Effector memory CD4-positive, alpha-beta T cell (primary cell): ENCODE results near the gene NEUROG1.
"Not testable (repeated sequence)": the region's sequence is repeated elsewhere in the genome, so short reads cannot be mapped to it uniquely, and the experiment has no call there.

Source experiments
- DNase-seq, 3 donors: peaks; one replicate each; pipeline ENCODE4 v3.0.0-alpha.2; 2020
- H3K27ac ChIP-seq: 2 replicates; pipeline ENCODE4 v1.7.0; 2013; ENCODE audit warnings: mild to moderate bottlenecking, low read length, moderate library complexity; ENCODE audit not compliant: insufficient read depth, poor library complexity, severe bottlenecking
- H3K27me3 ChIP-seq: replicated peaks from 2 replicates; pipeline ENCODE4 v1.7.0; 2013; ENCODE audit warnings: mild to moderate bottlenecking, low read length; ENCODE audit not compliant: insufficient read depth, control insufficient read depth, poor library complexity, severe bottlenecking
- H3K36me3 ChIP-seq: 2 replicates; pipeline ENCODE4 v1.7.0; 2013; ENCODE audit warnings: mild to moderate bottlenecking, low read length, moderate library complexity; ENCODE audit not compliant: control insufficient read depth, insufficient read depth
- H3K4me1 ChIP-seq: 2 replicates; pipeline ENCODE4 v1.7.0; 2013; ENCODE audit warnings: low read length, mild to moderate bottlenecking; ENCODE audit not compliant: control insufficient read depth, insufficient read depth, poor library complexity, severe bottlenecking
- H3K4me3 ChIP-seq: 2 replicates; pipeline ENCODE4 v1.7.0; 2013; ENCODE audit warnings: low read length, low read depth, mild to moderate bottlenecking; ENCODE audit not compliant: insufficient read depth, poor library complexity, severe bottlenecking
- H3K9me3 ChIP-seq: 2 replicates; pipeline ENCODE4 v1.7.0; 2013; ENCODE audit warnings: mild to moderate bottlenecking, low read length, moderate library complexity; ENCODE audit not compliant: control insufficient read depth

NEUROG1 gene

GRCh38 chr5:135501965-135502364, 33.8 kb downstream of the NEUROG1 start:
- Histone ChIP-seq H3K27ac (no peak overlapping the region), H3K4me3 (no peak overlapping the region), H3K4me1 (no peaks in the 10 kb centered on the region), H3K27me3 (no peaks in the 10 kb centered on the region), H3K36me3 (no peaks in the 10 kb centered on the region), H3K9me3 (no peaks in the 10 kb centered on the region)
- DNase-seq = no peak

GRCh38 chr5:135498637-135498995, 37.1 kb downstream of the NEUROG1 start:
- Histone ChIP-seq H3K4me1 (no peaks in the 10 kb centered on the region), H3K4me3 (no peak overlapping the region), H3K36me3 (no peaks in the 10 kb centered on the region), H3K27me3 (peaks cover 3% of the 10 kb centered on the region), H3K27ac (no peak overlapping the region), H3K9me3 (no peaks in the 10 kb centered on the region)
- no peak for DNase-seq

GRCh38 chr5:135497971-135498636, 37.7 kb downstream of the NEUROG1 start:
- no peaks in the 10 kb centered on the region for H3K4me1 ChIP-seq
- no peaks in the 10 kb centered on the region for H3K9me3 ChIP-seq
- DNase-seq = no peak
- H3K4me3 ChIP-seq = no peak overlapping the region
- H3K27ac ChIP-seq = no peak overlapping the region
- no peaks in the 10 kb centered on the region for H3K36me3 ChIP-seq
- peaks cover 3% of the 10 kb centered on the region for H3K27me3 ChIP-seq

DNA sequence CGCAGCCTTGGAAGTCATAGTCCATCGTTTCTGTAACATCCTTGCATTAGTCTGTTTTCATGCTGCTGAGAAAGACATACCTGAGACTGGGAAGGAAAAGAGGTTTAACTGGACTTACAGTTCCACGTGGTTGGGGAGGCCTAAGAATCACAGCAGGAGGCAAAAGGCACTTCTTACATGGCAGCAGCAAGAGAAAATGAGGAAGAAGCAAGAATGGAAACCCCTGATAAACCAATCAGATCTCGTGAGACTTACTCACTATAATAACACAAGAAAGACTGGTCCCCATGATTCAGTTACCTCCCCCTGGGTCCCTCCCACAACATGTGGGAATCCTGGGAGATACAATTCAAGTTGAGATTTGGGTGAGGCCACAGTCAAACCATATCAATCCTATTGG, 40.2 kb downstream of the NEUROG1 start:
- not testable (repeated sequence) for H3K9me3 ChIP-seq, H3K4me3 ChIP-seq, H3K4me1 ChIP-seq, DNase-seq, H3K36me3 ChIP-seq, H3K27ac ChIP-seq
- H3K27me3 ChIP-seq = peaks cover 14% of the 10 kb centered on the region

GRCh38 chr5:135494196-135494595, 41.6 kb downstream of the NEUROG1 start:
- Histone ChIP-seq H3K27me3 (peaks cover 25% of the 10 kb centered on the region), H3K4me1 (no peaks in the 10 kb centered on the region), H3K9me3 (no peaks in the 10 kb centered on the region), H3K27ac (no peak overlapping the region), H3K4me3 (no peak overlapping the region), H3K36me3 (no peaks in the 10 kb centered on the region)
- DNase-seq = no peak

DNA sequence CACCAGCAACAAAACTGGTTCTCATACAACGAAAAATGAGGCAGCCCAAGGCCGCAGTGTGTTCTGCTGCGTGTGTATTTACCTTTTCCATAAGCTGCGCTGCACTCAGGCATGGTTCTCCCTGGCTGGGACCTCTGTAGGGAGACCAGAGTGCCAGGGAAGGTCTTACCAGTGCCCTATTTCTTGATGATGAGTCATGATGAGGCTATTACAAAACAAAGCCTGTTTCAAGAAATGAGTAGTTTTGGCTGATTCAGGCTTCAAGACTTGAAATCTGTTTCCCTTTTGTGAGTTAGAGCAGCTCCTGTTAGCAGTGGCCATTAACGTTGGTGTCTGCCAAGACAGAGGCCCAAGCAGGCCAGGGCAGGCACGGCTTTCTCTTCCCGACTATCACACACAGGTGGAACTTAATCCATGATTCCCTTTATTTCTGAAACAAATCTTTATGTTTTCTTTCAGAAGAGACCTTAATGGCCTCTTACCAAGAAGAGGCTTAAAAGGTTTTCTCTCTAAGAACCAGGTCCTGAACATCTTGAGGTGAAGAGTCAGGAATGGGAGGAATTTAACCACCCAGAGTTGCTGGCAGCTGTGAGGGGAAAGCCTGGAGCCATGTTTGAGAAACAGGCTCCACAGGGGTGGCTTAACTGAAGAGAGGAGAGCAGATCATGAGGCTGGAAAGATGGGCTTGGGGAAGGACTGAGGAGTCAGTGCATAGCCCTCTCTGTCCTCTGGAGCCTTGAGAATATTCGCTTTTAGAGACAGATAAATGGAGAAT, 42.2 kb downstream of the NEUROG1 start:
- Histone ChIP-seq H3K9me3 (no peaks in the 10 kb centered on the region), H3K4me1 (no peaks in the 10 kb centered on the region), H3K36me3 (no peaks in the 10 kb centered on the region), H3K4me3 (no peak overlapping the region), H3K27me3 (peaks cover 25% of the 10 kb centered on the region), H3K27ac (no peak overlapping the region)
- no peak for DNase-seq

DNA sequence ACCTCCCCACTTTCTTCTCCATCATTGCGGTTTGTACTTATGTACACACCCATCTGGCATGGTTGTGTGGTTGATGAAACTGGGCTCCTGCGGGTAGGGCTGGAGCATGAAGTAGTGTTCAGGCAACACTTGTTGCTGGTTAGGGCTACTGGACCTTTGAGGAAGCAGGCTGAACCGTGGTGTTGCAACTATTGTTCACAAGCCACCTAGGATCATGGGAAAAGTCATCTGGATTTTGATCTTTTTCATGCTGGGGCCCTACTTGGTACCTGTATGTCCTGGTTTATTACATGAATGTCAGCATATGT, 43.5 kb downstream of the NEUROG1 start:
- Histone ChIP-seq H3K9me3 (no peaks in the 10 kb centered on the region), H3K4me1 (no peaks in the 10 kb centered on the region), H3K4me3 (no peak overlapping the region), H3K36me3 (no peaks in the 10 kb centered on the region), H3K27me3 (peaks cover 35% of the 10 kb centered on the region), H3K27ac (no peak overlapping the region)
- DNase-seq = no peak

GRCh38 chr5:135491552-135492318, 44.0 kb downstream of the NEUROG1 start:
- Histone ChIP-seq H3K4me3 (no peak overlapping the region), H3K36me3 (no peaks in the 10 kb centered on the region), H3K9me3 (no peaks in the 10 kb centered on the region), H3K4me1 (no peaks in the 10 kb centered on the region), H3K27me3 (peaks cover 36% of the 10 kb centered on the region), H3K27ac (no peak overlapping the region)
- DNase-seq = no peak

DNA sequence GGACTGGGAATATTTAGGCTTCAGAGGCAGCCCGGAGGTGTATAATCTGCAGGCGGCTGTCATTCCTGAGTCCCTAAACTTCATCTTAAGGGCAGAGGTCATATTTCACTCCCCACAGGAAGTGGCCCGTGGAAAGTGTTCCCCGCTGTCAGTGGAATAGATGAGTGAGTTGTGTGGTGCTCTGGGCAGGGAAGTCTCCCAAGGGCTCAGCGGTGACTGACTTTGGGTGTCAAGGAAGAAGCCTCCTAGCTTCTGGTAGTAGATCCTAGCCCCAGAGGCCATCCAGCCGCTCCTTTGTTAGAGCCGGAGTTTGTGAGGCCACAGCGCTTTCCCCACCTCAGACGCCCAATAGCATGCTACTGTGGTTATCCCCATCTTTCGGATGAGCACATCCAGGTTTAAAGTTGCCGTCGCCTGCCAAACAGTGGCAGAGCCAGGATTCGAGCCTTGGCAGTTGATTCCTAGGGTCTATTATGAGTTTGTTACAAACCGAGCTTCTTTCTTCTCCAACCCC, 44.7 kb downstream of the NEUROG1 start:
- no peak for DNase-seq
- Histone ChIP-seq H3K4me1 (no peaks in the 10 kb centered on the region), H3K9me3 (no peaks in the 10 kb centered on the region), H3K27me3 (peaks cover 36% of the 10 kb centered on the region), H3K4me3 (no peak overlapping the region), H3K36me3 (no peaks in the 10 kb centered on the region), H3K27ac (no peak overlapping the region)
